Endothelial cell of umbilical vein (primary cell): ENCODE data around the gene HERPUD1. TPM values are rescaled to one million over a fixed set of nuclear protein-coding genes. Genes with fewer than 3 reads are reported as not detected.

Experiments used
- BruUV-seq: library from RNA; stranded (reverse); fragments of 400-500 nt; replicated peaks from 2 replicates; lab custom pipeline; 2021; lab: Mats Ljungman, UMichigan
- CTCF ChIA-PET: fragments of 300-600, 350-600 bp; sonication (Branson Sonifier 250); formaldehyde crosslinking; loops from one replicate; lab custom pipeline; 2021; ENCODE audit warnings: antibody characterized with exemption, inconsistent platforms; lab: Charles Lee
- POLR2A ChIA-PET: fragments of 300-600, 350-600 bp; sonication (Branson Sonifier 250); formaldehyde crosslinking; loops from one replicate; lab custom pipeline; 2021; ENCODE audit warnings: antibody characterized with exemption, inconsistent platforms; lab: Charles Lee
- DNase-seq: peaks from one replicate; pipeline ENCODE4 v3.0.0-alpha.2; 2011; ENCODE audit warnings: low read depth, low spot score
- FAIRE-seq: peaks from 2 replicates; lab custom pipeline; 2011; peaks lifted over from hg19 to GRCh38; lab: Jason Lieb, UNC
- H2AFZ ChIP-seq: 2 replicates; pipeline ENCODE4 v1.6.0; 2012; ENCODE audit warnings: low read depth, low read length, control low read depth, inconsistent platforms
- H3K27ac ChIP-seq: 2 replicates; pipeline ENCODE4 v1.5.1; 2011; ENCODE audit warnings: low read depth, mild to moderate bottlenecking, control low read depth, low read length, moderate library complexity; ENCODE audit not compliant: insufficient read depth
- H3K27me3 ChIP-seq, 2 experiments: 2 replicates each; pipeline versions ENCODE4 v1.6.0 to v1.6.1; 2011; ENCODE audit warnings: low read length in 2 of 2, mixed read lengths in 1 of 2; ENCODE audit not compliant: control insufficient read depth in 2 of 2, insufficient read depth in 2 of 2
- H3K36me3 ChIP-seq, 2 experiments: 2 replicates in 1 of 2; 3 replicates in 1 of 2; pipeline ENCODE4 v1.5.1; 2011; ENCODE audit warnings: low read length in 2 of 2, mild to moderate bottlenecking in 1 of 2, moderate library complexity in 1 of 2; ENCODE audit not compliant: control insufficient read depth in 2 of 2, insufficient read depth in 2 of 2; ENCODE audit errors: extremely low read depth in 1 of 2
- H3K4me1 ChIP-seq: 3 replicates; pipeline ENCODE4 v1.5.1; 2011; ENCODE audit warnings: mild to moderate bottlenecking, low read length; ENCODE audit not compliant: control insufficient read depth, insufficient read depth; ENCODE audit errors: extremely low read depth
- H3K4me2 ChIP-seq: 2 replicates; pipeline ENCODE4 v1.6.1; 2011; ENCODE audit warnings: low read length, control low read depth, mixed read lengths; ENCODE audit not compliant: insufficient read depth
- H3K4me3 ChIP-seq, 3 experiments: fragments of 200-600 bp in 1 of 3; sonication (generic), shearing (Covaris generic) in 1 of 3; replicated peaks in 1 of 3; 2 replicates each; pipeline ENCODE4 v1.5.1; 2011 to 2016; ENCODE audit warnings: control low read depth in 3 of 3, low read length in 3 of 3, mild to moderate bottlenecking in 2 of 3, inconsistent platforms in 1 of 3, low read depth in 1 of 3, moderate library complexity in 1 of 3; ENCODE audit not compliant: insufficient read depth in 1 of 3
- H3K79me2 ChIP-seq: 2 replicates; pipeline ENCODE4 v1.6.0; 2012; ENCODE audit warnings: low read length, inconsistent platforms; ENCODE audit not compliant: control insufficient read depth, insufficient read depth
- H3K9ac ChIP-seq: replicated peaks from 2 replicates; pipeline ENCODE3; 2011; ENCODE audit warnings: low read length, control low read depth; ENCODE audit not compliant: insufficient read depth; ENCODE audit errors: extremely low read depth
- H3K9me1 ChIP-seq: replicated peaks from 3 replicates; pipeline ENCODE4 v1.6.0; 2011; ENCODE audit warnings: mild to moderate bottlenecking, low read length; ENCODE audit not compliant: control insufficient read depth, insufficient read depth; ENCODE audit errors: extremely low read depth
- H3K9me3 ChIP-seq: replicated peaks from 2 replicates; pipeline ENCODE4 v1.5.1; 2012; ENCODE audit warnings: low read length, inconsistent platforms; ENCODE audit not compliant: control insufficient read depth, insufficient read depth
- H4K20me1 ChIP-seq: replicated peaks from 2 replicates; pipeline ENCODE3; 2011; ENCODE audit warnings: mild to moderate bottlenecking, low read length; ENCODE audit not compliant: control insufficient read depth, insufficient read depth; ENCODE audit errors: extremely low read depth
- EZH2 ChIP-seq: IDR thresholded peaks from 2 replicates; pipeline ENCODE4 v1.6.1; 2012; ENCODE audit warnings: borderline replicate concordance, low read depth, mild to moderate bottlenecking, moderate library complexity, low read length, inconsistent platforms; ENCODE audit not compliant: severe bottlenecking
- FOS ChIP-seq: IDR thresholded peaks from 2 replicates; pipeline ENCODE4 v1.6.1; 2011; ENCODE audit warnings: mild to moderate bottlenecking, low read length, moderate library complexity, borderline replicate concordance; ENCODE audit not compliant: insufficient read depth
- GATA2 ChIP-seq: IDR thresholded peaks from 2 replicates; pipeline ENCODE4 v1.7.0; 2011; ENCODE audit warnings: low read depth, mild to moderate bottlenecking, moderate library complexity, mixed read lengths, low read length; ENCODE audit not compliant: insufficient read length, insufficient read depth
- JUN ChIP-seq: IDR thresholded peaks from 2 replicates; pipeline ENCODE4 v1.6.1; 2011; ENCODE audit warnings: borderline replicate concordance, low read depth; ENCODE audit not compliant: insufficient read length, insufficient read depth
- MYC ChIP-seq: IDR thresholded peaks from one replicate; pipeline ENCODE4 v1.6.1; 2011; ENCODE audit warnings: mild to moderate bottlenecking, low read depth, low read length
- POLR2A ChIP-seq: IDR thresholded peaks from 2 replicates; pipeline ENCODE4 v1.6.1; 2012; ENCODE audit warnings: low read depth, mild to moderate bottlenecking, control low read depth, low read length
- POLR2AphosphoS5 ChIP-seq: IDR thresholded peaks from 2 replicates; pipeline ENCODE4 v1.6.1; 2012; ENCODE audit warnings: low read depth, mild to moderate bottlenecking, control low read depth, low read length, moderate library complexity; ENCODE audit not compliant: insufficient read depth
- dilution Hi-C: fragments of 300-500 bp; cut with MboI; formaldehyde crosslinking; loops from one replicate; pipeline ENCODE4 v1.15.0; 2019; ENCODE audit warnings: low sequenced_read_pairs; ENCODE audit not compliant: extremely low pct_ligation_motif_present
- intact Hi-C: fragments of 100-400 bp; cut with micrococcal nuclease; formaldehyde crosslinking; loops from one replicate; pipeline ENCODE4 v1.10.0; 2022
- polyA plus RNA-seq, 4 experiments: library from polyadenylated mRNA; depleted of rRNA in 3 of 4; stranded (reverse) in 3 of 4; unstranded in 1 of 4; fragments of >200 nt; gene quantifications; 2 replicates each; pipeline versions ENCODE4 v1.2.1 to v1.2.3, GENCODE V29; 2011 to 2012; ENCODE audit warnings: missing spikeins in 1 of 4
- total RNA-seq: library from RNA; stranded (reverse); gene quantifications from 2 replicates; pipeline ENCODE4 v1.2.3, GENCODE V29; 2021
- TF ChIP-seq, protein P1 (sequence below): IDR thresholded peaks from 2 replicates; pipeline ENCODE4 v1.6.1; 2011; ENCODE audit not compliant: insufficient read depth, insufficient read length

Gene HERPUD1
- total and polyA plus RNA-seq, 2 donors (not counting 3 experiments of a cell fraction or from before 2014, with no cell fraction given): 107 to 109 TPM

GRCh38 chr16:56945847-56946527 is 14.0 kb downstream of the HERPUD1 start:
- CTCF ChIA-PET: interaction anchor here (1.0 to 2.0 kb wide), 4 partner anchors 7 to 153 kb away, joined by 4 to 7 read pairs (median 6); no protein-coding TSS in a partner anchor

DNA sequence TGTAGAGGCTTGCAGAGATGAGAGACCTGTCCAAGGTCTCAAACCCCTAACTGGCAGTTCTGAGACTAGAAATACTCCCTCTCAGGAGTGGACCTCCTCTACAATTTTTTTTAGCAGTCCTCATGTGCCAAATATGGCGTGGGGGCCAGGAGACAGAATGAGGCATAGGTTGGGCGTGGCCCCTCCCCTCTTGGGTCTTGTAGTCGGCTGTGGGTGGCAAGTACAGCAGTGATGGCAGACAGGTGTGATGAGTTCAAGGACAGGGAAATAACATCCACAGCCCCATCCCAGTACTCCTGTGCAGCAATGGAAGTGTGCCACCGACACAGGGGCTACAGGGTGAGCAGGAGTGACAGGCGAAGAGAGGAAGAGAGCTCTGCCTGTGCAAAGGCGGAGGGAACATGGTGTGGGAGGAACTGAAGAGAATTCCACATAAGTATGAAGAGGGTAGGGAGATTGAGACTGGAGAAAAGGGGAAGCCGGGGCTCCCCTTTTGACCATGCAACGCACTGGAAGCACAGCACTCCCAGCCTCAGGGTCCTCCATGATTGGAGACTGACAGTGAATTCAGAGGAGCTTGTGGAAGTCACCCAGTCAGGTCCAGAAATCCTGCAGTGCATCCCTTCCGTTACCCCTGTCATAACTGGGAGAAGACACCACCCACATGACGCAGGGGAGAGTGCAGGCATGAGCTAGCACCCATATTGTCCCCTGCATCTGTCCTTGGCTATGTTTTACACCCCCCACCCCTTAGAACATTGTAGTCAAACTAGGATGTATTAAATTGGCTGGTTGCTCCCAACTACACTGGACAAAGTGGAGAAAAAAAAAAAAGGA is 15.0 kb downstream of the HERPUD1 start:
- ChIA-PET POLR2A (interaction anchor here (0.6 kb wide), 1 partner anchor 9 kb away, joined by 4 read pairs; no protein-coding TSS in a partner anchor), CTCF (interaction anchor here (1.3 to 2.0 kb wide), 5 partner anchors 8 to 154 kb away, joined by 4 to 9 read pairs (median 6); partner anchors contain the start of gene CETP)
- FAIRE-seq: no peak
- Histone ChIP-seq H3K4me3 (no peak overlapping the region), H3K9me1 (no peaks in the 10 kb centered on the region), H3K79me2 (no peaks in the 10 kb centered on the region), H3K27me3 (no peaks in the 10 kb centered on the region), H2AFZ (no peak overlapping the region), H4K20me1 (no peaks in the 10 kb centered on the region), H3K27ac (no peak overlapping the region), H3K9me3 (no peaks in the 10 kb centered on the region), H3K9ac (no peak overlapping the region), H3K4me2 (no peak overlapping the region), H3K36me3 (peaks cover 16 to 27% of the 10 kb centered on the region in 2 experiments), H3K4me1 (no peaks in the 10 kb centered on the region)
- DNase-seq: no peak
- intact Hi-C loops: no loop called here
- dilution Hi-C loops: no loop called here
- BruUV-seq: no TSS peak
- no peak for TF ChIP-seq MYC
- TF ChIP-seq, protein P1, sequence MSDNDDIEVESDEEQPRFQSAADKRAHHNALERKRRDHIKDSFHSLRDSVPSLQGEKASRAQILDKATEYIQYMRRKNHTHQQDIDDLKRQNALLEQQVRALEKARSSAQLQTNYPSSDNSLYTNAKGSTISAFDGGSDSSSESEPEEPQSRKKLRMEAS: no peak
- TF ChIP-seq FOS: no peak
- TF ChIP-seq EZH2: no peak

More at GRCh38 chr16:56945847-56946527, 14.0 kb downstream of the HERPUD1 start:
- no peak for TF ChIP-seq EZH2
- no peak for TF ChIP-seq JUN
- TF ChIP-seq, protein P1: no peak
- no peak for TF ChIP-seq POLR2AphosphoS5
- no peak for TF ChIP-seq POLR2A
- TF ChIP-seq GATA2: no peak
- Histone ChIP-seq H4K20me1 (no peaks in the 10 kb centered on the region), H3K4me2 (no peak overlapping the region), H3K79me2 (no peaks in the 10 kb centered on the region), H2AFZ (no peak overlapping the region), H3K9me1 (no peaks in the 10 kb centered on the region), H3K27ac (no peak overlapping the region), H3K4me1 (no peaks in the 10 kb centered on the region), H3K9me3 (no peaks in the 10 kb centered on the region), H3K4me3 (no peak overlapping the region), H3K36me3 (peaks cover 23 to 33% of the 10 kb centered on the region in 2 experiments), H3K9ac (no peak overlapping the region), H3K27me3 (no peaks in the 10 kb centered on the region)
- FAIRE-seq (no peak), DNase-seq (no peak)
- BruUV-seq: no TSS peak
- intact Hi-C loops: no loop called here
- dilution Hi-C loops: no loop called here
- POLR2A ChIA-PET: interaction anchor here (0.8 kb wide), 1 partner anchor 129 kb away, joined by 3 read pairs; no protein-coding TSS in a partner anchor
